CD4-positive, CD25-positive, alpha-beta regulatory T cell (primary cell): ENCODE results near the gene PRR14. TPM values are rescaled to one million over a fixed set of nuclear protein-coding genes. Genes with fewer than 3 reads are reported as not detected.

Source experiments
- ATAC-seq, 2 donors: fragments of 150-1000 bp; cut with Tn5 transposase; one replicate each; pipeline ENCODE4 v1.10.0; 2021; ENCODE audit warnings: low read depth in 2 of 2, moderate number of reproducible peaks in 2 of 2, moderate library complexity in 1 of 2
- DNase-seq, 3 donors: peaks; one replicate each; pipeline versions ENCODE4 v3.0.0 to v3.0.0-alpha.2; 2012 to 2022; ENCODE audit warnings: mixed read lengths in 1 of 3
- H3K27ac ChIP-seq: one replicate; pipeline ENCODE4 v1.7.0; 2013; ENCODE audit warnings: mild to moderate bottlenecking, low read length; ENCODE audit not compliant: insufficient read depth, poor library complexity, severe bottlenecking
- H3K27me3 ChIP-seq: one replicate; pipeline ENCODE4 v1.7.0; 2013; ENCODE audit warnings: low read length; ENCODE audit not compliant: control insufficient read depth, insufficient read depth
- H3K36me3 ChIP-seq: one replicate; pipeline ENCODE4 v1.7.0; 2013; ENCODE audit warnings: mild to moderate bottlenecking, low read length, moderate library complexity; ENCODE audit not compliant: control insufficient read depth, insufficient read depth
- H3K4me1 ChIP-seq: 2 replicates; pipeline ENCODE4 v1.7.0; 2013; ENCODE audit warnings: mild to moderate bottlenecking, low read length; ENCODE audit not compliant: insufficient read depth, control insufficient read depth, poor library complexity, severe bottlenecking
- H3K4me3 ChIP-seq: one replicate; pipeline ENCODE4 v1.7.0; 2013; ENCODE audit warnings: low read depth, mild to moderate bottlenecking, low read length, moderate library complexity
- H3K9me3 ChIP-seq, 2 experiments: 1 replicate in 1 of 2; 2 replicates in 1 of 2; pipeline ENCODE4 v1.7.0; 2013; ENCODE audit warnings: low read length in 2 of 2, mild to moderate bottlenecking in 1 of 2, moderate library complexity in 1 of 2; ENCODE audit not compliant: control insufficient read depth in 2 of 2
- H3K27ac Mint-ChIP-seq, 3 donors: one replicate each; pipeline ENCODE4 v1.8.0; 2020 to 2022; ENCODE audit warnings: mild to moderate bottlenecking in 3 of 3, mixed read lengths in 3 of 3, moderate library complexity in 2 of 3
- H3K27me3 Mint-ChIP-seq: one replicate; pipeline ENCODE4 v1.8.0; 2022; ENCODE audit warnings: mild to moderate bottlenecking, mixed read lengths
- H3K36me3 Mint-ChIP-seq: one replicate; pipeline ENCODE4 v1.8.0; 2020; ENCODE audit warnings: mixed read lengths
- H3K4me1 Mint-ChIP-seq, 4 donors: one replicate each; pipeline ENCODE4 v1.8.0; 2020 to 2022; ENCODE audit warnings: mixed read lengths in 4 of 4, mild to moderate bottlenecking in 1 of 4
- H3K4me3 Mint-ChIP-seq, 4 donors: one replicate each; pipeline ENCODE4 v1.8.0; 2020 to 2022; ENCODE audit warnings: mild to moderate bottlenecking in 4 of 4, mixed read lengths in 4 of 4, moderate library complexity in 3 of 4
- H3K9me3 Mint-ChIP-seq, 7 donors: one replicate each; pipeline ENCODE4 v1.8.0; 2020 to 2022; ENCODE audit warnings: mixed read lengths in 7 of 7, mild to moderate bottlenecking in 3 of 7, moderate library complexity in 2 of 7
- polyA plus RNA-seq, 4 donors: library from polyadenylated mRNA; unstranded; fragments of 300-500 nt; fragmentation: Illumina TruSeq; gene quantifications; one replicate each; pipeline ENCODE4 v1.2.3, GENCODE V29; 2021
- total RNA-seq: library from RNA; stranded (reverse); gene quantifications from one replicate; pipeline ENCODE4 v1.2.3, GENCODE V29; 2022

PRR14 gene
- total and polyA plus RNA-seq, 5 donors from 2014 or later: 12.7 to 104 (median 14.5) TPM

- Mint-ChIP-seq H3K9me3 (no peaks in the 10 kb centered on the region), H3K27me3 (no peaks in the 10 kb centered on the region), H3K27ac (peak overlapping the region; percentile 71 to 97 (median 81)), H3K4me1 (peaks cover 11 to 29% (median 17%) of the 10 kb centered on the region in 4 donors), H3K4me3 (peak overlapping the region; percentile 95 to 97 (median 96)), H3K36me3 (peaks cover 21% of the 10 kb centered on the region)
- Histone ChIP-seq H3K27ac (peak overlapping the region; percentile 93), H3K4me3 (peak overlapping the region; percentile 86), H3K9me3 (no peaks in the 10 kb centered on the region), H3K36me3 (peaks cover 18% of the 10 kb centered on the region), H3K27me3 (no peaks in the 10 kb centered on the region), H3K4me1 (peaks cover 20% of the 10 kb centered on the region)
- ATAC-seq (peak; percentile 27 to 43), DNase-seq (peak in 1 of 3 donors; percentile 63)
These were observed 41.5 kb upstream of the PRR14 start for GRCh38 chr16:30609002-30609925.

GRCh38 chr16:30609926-30610839 is 40.6 kb upstream of the PRR14 start, which contains the start of gene ZNF689:
TSS of gene ZNF689 (minus strand) at chr16:30610389. CDS start at chr16:30610041, 348 bp downstream.
- Histone ChIP-seq H3K36me3 (peaks cover 10% of the 10 kb centered on the region), H3K9me3 (no peaks in the 10 kb centered on the region), H3K4me3 (peak within 1 kb of the TSS; percentile 86), H3K4me1 (peaks cover 20% of the 10 kb centered on the region), H3K27me3 (no peaks in the 10 kb centered on the region), H3K27ac (peak within 1 kb of the TSS; percentile 93)
- Mint-ChIP-seq H3K27ac (peak within 1 kb of the TSS; percentile 96 to 97 (median 96)), H3K4me3 (peak within 1 kb of the TSS; percentile 95 to 97 (median 96)), H3K27me3 (no peaks in the 10 kb centered on the region), H3K9me3 (no peaks in the 10 kb centered on the region), H3K36me3 (peaks cover 15% of the 10 kb centered on the region), H3K4me1 (peaks cover 11 to 29% (median 17%) of the 10 kb centered on the region in 4 donors)
- ATAC-seq (peak; percentile 89), DNase-seq (peak; percentile 93 to 97 (median 95))

GRCh38 chr16:30615358-30616091 is 35.2 kb upstream of the PRR14 start:
- Histone ChIP-seq H3K4me1 (peaks cover 1% of the 10 kb centered on the region), H3K4me3 (no peak overlapping the region), H3K9me3 (no peaks in the 10 kb centered on the region), H3K27ac (no peak overlapping the region), H3K27me3 (peaks cover 6% of the 10 kb centered on the region), H3K36me3 (no peaks in the 10 kb centered on the region)
- H3K27ac Mint-ChIP-seq: no peak overlapping the region
- ATAC-seq: peak; percentile 79 to 82
- H3K36me3 Mint-ChIP-seq: no peaks in the 10 kb centered on the region
- peaks cover 7% of the 10 kb centered on the region for H3K27me3 Mint-ChIP-seq
- H3K9me3 Mint-ChIP-seq: no peaks in the 10 kb centered on the region
- DNase-seq: peak; percentile 52 to 82 (median 59)
- no peak overlapping the region for H3K4me3 Mint-ChIP-seq
- H3K4me1 Mint-ChIP-seq: peaks cover under 1 to 2% (median 1%) of the 10 kb centered on the region in 4 donors

- ATAC-seq (no peak), DNase-seq (no peak)
- Mint-ChIP-seq H3K27me3 (peaks cover 37% of the 10 kb centered on the region), H3K4me3 (no peak overlapping the region), H3K4me1 (no peaks in the 10 kb centered on the region), H3K9me3 (peaks cover 0 to 1% (median 0%) of the 10 kb centered on the region in 7 donors), H3K27ac (no peak overlapping the region), H3K36me3 (no peaks in the 10 kb centered on the region)
- peaks cover 8% of the 10 kb centered on the region for H3K27me3 ChIP-seq
- no peak overlapping the region for H3K27ac ChIP-seq
- no peaks in the 10 kb centered on the region for H3K9me3 ChIP-seq
- no peaks in the 10 kb centered on the region for H3K4me1 ChIP-seq
- no peaks in the 10 kb centered on the region for H3K36me3 ChIP-seq
- H3K4me3 ChIP-seq: no peak overlapping the region
These were observed 31.6 kb upstream of the PRR14 start for GRCh38 chr16:30619202-30619601.

GRCh38 chr16:30619638-30620037 is 31.1 kb upstream of the PRR14 start:
- Mint-ChIP-seq H3K27me3 (peaks cover 37% of the 10 kb centered on the region), H3K4me1 (no peaks in the 10 kb centered on the region), H3K27ac (peak overlapping the region in 1 of 3 donors; percentile 39), H3K4me3 (no peak overlapping the region), H3K9me3 (peaks cover 0 to 1% (median 0%) of the 10 kb centered on the region in 7 donors), H3K36me3 (no peaks in the 10 kb centered on the region)
- Histone ChIP-seq H3K4me1 (no peaks in the 10 kb centered on the region), H3K27me3 (peaks cover 8% of the 10 kb centered on the region), H3K36me3 (no peaks in the 10 kb centered on the region), H3K9me3 (no peaks in the 10 kb centered on the region), H3K4me3 (no peak overlapping the region), H3K27ac (no peak overlapping the region)
- ATAC-seq (no peak), DNase-seq (no peak)

- Mint-ChIP-seq H3K4me1 (no peaks in the 10 kb centered on the region), H3K27ac (no peak overlapping the region), H3K9me3 (peaks cover 0 to 1% (median 0%) of the 10 kb centered on the region in 7 donors), H3K27me3 (peaks cover 37% of the 10 kb centered on the region), H3K36me3 (no peaks in the 10 kb centered on the region), H3K4me3 (no peak overlapping the region)
- H3K36me3 ChIP-seq: no peaks in the 10 kb centered on the region
- no peak for DNase-seq
- no peak overlapping the region for H3K4me3 ChIP-seq
- H3K27me3 ChIP-seq: peaks cover 8% of the 10 kb centered on the region
- H3K27ac ChIP-seq: no peak overlapping the region
- H3K4me1 ChIP-seq: no peaks in the 10 kb centered on the region
- H3K9me3 ChIP-seq: no peaks in the 10 kb centered on the region
- no peak for ATAC-seq
These were observed 30.6 kb upstream of the PRR14 start for GRCh38 chr16:30620169-30620568.

- Histone ChIP-seq H3K36me3 (no peaks in the 10 kb centered on the region), H3K9me3 (no peaks in the 10 kb centered on the region), H3K4me1 (no peaks in the 10 kb centered on the region), H3K4me3 (no peak overlapping the region), H3K27me3 (peaks cover 8% of the 10 kb centered on the region), H3K27ac (no peak overlapping the region)
- ATAC-seq (no peak), DNase-seq (no peak)
- Mint-ChIP-seq H3K4me1 (no peaks in the 10 kb centered on the region), H3K27me3 (peaks cover 37% of the 10 kb centered on the region), H3K36me3 (no peaks in the 10 kb centered on the region), H3K27ac (no peak overlapping the region), H3K9me3 (peaks cover 0 to 1% (median 0%) of the 10 kb centered on the region in 7 donors), H3K4me3 (no peak overlapping the region)
These were observed 29.0 kb upstream of the PRR14 start for GRCh38 chr16:30621765-30622164.
